Subcutaneous abdominal adipose tissue (tissue), 5 donors: ENCODE data around the gene DAD1.
"Not testable (repeated sequence)": the region's sequence is repeated elsewhere in the genome, so short reads cannot be mapped to it uniquely, and the experiment has no call there.

Experiments
- H3K27ac ChIP-seq: one replicate; pipeline ENCODE4 v1.7.0; 2013; ENCODE audit warnings: low read depth, mild to moderate bottlenecking, inconsistent platforms, low read length, moderate library complexity
- H3K27me3 ChIP-seq, 5 donors: one replicate each; pipeline ENCODE4 v1.7.0; 2013; ENCODE audit warnings: low read length in 5 of 5, inconsistent platforms in 1 of 5; ENCODE audit not compliant: control insufficient read depth in 5 of 5, insufficient read depth in 4 of 5
- H3K36me3 ChIP-seq, 5 donors: one replicate each; pipeline ENCODE4 v1.7.0; 2013; ENCODE audit warnings: low read length in 5 of 5; ENCODE audit not compliant: control insufficient read depth in 5 of 5, insufficient read depth in 5 of 5
- H3K4me1 ChIP-seq, 5 donors: one replicate each; pipeline ENCODE4 v1.7.0; 2013; ENCODE audit warnings: low read length in 5 of 5, mild to moderate bottlenecking in 3 of 5, moderate library complexity in 1 of 5; ENCODE audit not compliant: control insufficient read depth in 5 of 5, insufficient read depth in 5 of 5
- H3K4me3 ChIP-seq, 5 donors: one replicate each; pipeline ENCODE4 v1.7.0; 2013; ENCODE audit warnings: low read length in 5 of 5, low read depth in 1 of 5
- H3K9ac ChIP-seq, 5 donors: one replicate each; pipeline ENCODE4 v1.7.0; 2013; ENCODE audit warnings: low read length in 5 of 5, mild to moderate bottlenecking in 4 of 5, moderate library complexity in 3 of 5
- H3K9me3 ChIP-seq, 5 donors: one replicate each; pipeline ENCODE4 v1.7.0; 2013; ENCODE audit warnings: low read length in 5 of 5; ENCODE audit not compliant: control insufficient read depth in 5 of 5
- donor health status: healthy.
- donor health status: healthy.
- donor health status: healthy.
- donor health status: healthy.
- donor health status: healthy.

The DAD1 gene

GRCh38 chr14:22570132-22570949 is 18.7 kb downstream of the DAD1 start:
- H3K27ac ChIP-seq: no peak overlapping the region
- H3K4me3 ChIP-seq: no peak overlapping the region
- H3K36me3 ChIP-seq: peaks cover 22 to 54% (median 36%) of the 10 kb centered on the region in 5 donors
- H3K27me3 ChIP-seq: no peaks in the 10 kb centered on the region
- H3K9ac ChIP-seq: peak overlapping the region in 1 of 5 donors; percentile 20
- peaks cover 0 to 19% (median 7%) of the 10 kb centered on the region in 5 donors for H3K4me1 ChIP-seq
- no peaks in the 10 kb centered on the region for H3K9me3 ChIP-seq

- Histone ChIP-seq H3K9ac (no peak overlapping the region), H3K27ac (no peak overlapping the region), H3K4me1 (peaks cover 0 to 19% (median 7%) of the 10 kb centered on the region in 5 donors), H3K27me3 (no peaks in the 10 kb centered on the region), H3K9me3 (no peaks in the 10 kb centered on the region), H3K4me3 (no peak overlapping the region), H3K36me3 (peaks cover 22 to 53% (median 35%) of the 10 kb centered on the region in 5 donors)
Observed at GRCh38 chr14:22569737-22570131, 19.3 kb downstream of the DAD1 start.

GRCh38 chr14:22569106-22569736 is 19.8 kb downstream of the DAD1 start:
- Histone ChIP-seq H3K27ac (no peak overlapping the region), H3K9me3 (no peaks in the 10 kb centered on the region), H3K9ac (no peak overlapping the region), H3K4me3 (no peak overlapping the region), H3K36me3 (peaks cover 26 to 54% (median 37%) of the 10 kb centered on the region in 5 donors), H3K4me1 (peaks cover 0 to 19% (median 7%) of the 10 kb centered on the region in 5 donors), H3K27me3 (no peaks in the 10 kb centered on the region)

GRCh38 chr14:22567437-22567836 is 21.6 kb downstream of the DAD1 start:
- no peaks in the 10 kb centered on the region for H3K9me3 ChIP-seq
- H3K9ac ChIP-seq: peak overlapping the region in 1 of 5 donors; percentile 7
- peaks cover 17 to 52% (median 35%) of the 10 kb centered on the region in 5 donors for H3K36me3 ChIP-seq
- no peak overlapping the region for H3K27ac ChIP-seq
- no peaks in the 10 kb centered on the region for H3K27me3 ChIP-seq
- peaks cover 0 to 13% (median 7%) of the 10 kb centered on the region in 5 donors for H3K4me1 ChIP-seq
- H3K4me3 ChIP-seq: no peak overlapping the region

GRCh38 chr14:22566845-22567244 is 22.2 kb downstream of the DAD1 start:
- H3K36me3 ChIP-seq: peaks cover 12 to 49% (median 32%) of the 10 kb centered on the region in 5 donors

GRCh38 chr14:22566266-22566665 is 22.8 kb downstream of the DAD1 start:
- Histone ChIP-seq H3K36me3 (peaks cover 12 to 48% (median 31%) of the 10 kb centered on the region in 5 donors), H3K4me1 (peaks cover 0 to 12% (median 7%) of the 10 kb centered on the region in 5 donors)
- H3K9ac ChIP-seq, H3K27me3 ChIP-seq, H3K27ac ChIP-seq, H3K4me3 ChIP-seq, H3K9me3 ChIP-seq: not testable (repeated sequence)

More at GRCh38 chr14:22566845-22567244, 22.2 kb downstream of the DAD1 start:
- peaks cover 0 to 8% (median 7%) of the 10 kb centered on the region in 5 donors for H3K4me1 ChIP-seq
- H3K27ac ChIP-seq: no peak overlapping the region
- no peaks in the 10 kb centered on the region for H3K27me3 ChIP-seq
- no peaks in the 10 kb centered on the region for H3K9me3 ChIP-seq
- no peak overlapping the region for H3K4me3 ChIP-seq
- H3K9ac ChIP-seq: peak overlapping the region in 1 of 5 donors; percentile 20

- H3K27me3 ChIP-seq: no peaks in the 10 kb centered on the region
- no peak overlapping the region for H3K27ac ChIP-seq
- H3K4me3 ChIP-seq: no peak overlapping the region
- H3K9me3 ChIP-seq: no peaks in the 10 kb centered on the region
- peaks cover 0 to 9% (median 1%) of the 10 kb centered on the region in 5 donors for H3K4me1 ChIP-seq
- H3K36me3 ChIP-seq: peaks cover 12 to 48% (median 31%) of the 10 kb centered on the region in 5 donors
- H3K9ac ChIP-seq: no peak overlapping the region
Observed at GRCh38 chr14:22565391-22565945, 23.6 kb downstream of the DAD1 start.

- peaks cover under 1 to 5% (median 4%) of the 10 kb centered on the region in 5 donors for H3K4me1 ChIP-seq
Observed at GRCh38 chr14:22564463-22564862, 24.6 kb downstream of the DAD1 start.

GRCh38 chr14:22563987-22564386 is 25.0 kb downstream of the DAD1 start:
- Histone ChIP-seq H3K4me3 (no peak overlapping the region), H3K27me3 (no peaks in the 10 kb centered on the region), H3K4me1 (peaks cover 2 to 9% (median 8%) of the 10 kb centered on the region in 5 donors), H3K9me3 (no peaks in the 10 kb centered on the region), H3K27ac (no peak overlapping the region), H3K36me3 (peaks cover 12 to 45% (median 28%) of the 10 kb centered on the region in 5 donors), H3K9ac (no peak overlapping the region)

More at GRCh38 chr14:22564463-22564862, 24.6 kb downstream of the DAD1 start:
- Histone ChIP-seq H3K36me3 (peaks cover 12 to 47% (median 30%) of the 10 kb centered on the region in 5 donors), H3K27me3 (no peaks in the 10 kb centered on the region), H3K4me3 (no peak overlapping the region), H3K9ac (no peak overlapping the region), H3K9me3 (no peaks in the 10 kb centered on the region), H3K27ac (no peak overlapping the region)
